NK-92 (cell line): ENCODE results near the gene ATP6V0A4.
"Not testable (repeated sequence)": the region's sequence is repeated elsewhere in the genome, so short reads cannot be mapped to it uniquely, and the experiment has no call there.

Source experiments
- DNase-seq: peaks from one replicate; lab custom pipeline; 2025; ENCODE audit not compliant: unreplicated experiment; lab: John Stamatoyannopoulos, UW

Gene ATP6V0A4

GRCh38 chr7:138804618-138805017 is 6.6 kb upstream of the ATP6V0A4 start:
- no peak for DNase-seq

DNA sequence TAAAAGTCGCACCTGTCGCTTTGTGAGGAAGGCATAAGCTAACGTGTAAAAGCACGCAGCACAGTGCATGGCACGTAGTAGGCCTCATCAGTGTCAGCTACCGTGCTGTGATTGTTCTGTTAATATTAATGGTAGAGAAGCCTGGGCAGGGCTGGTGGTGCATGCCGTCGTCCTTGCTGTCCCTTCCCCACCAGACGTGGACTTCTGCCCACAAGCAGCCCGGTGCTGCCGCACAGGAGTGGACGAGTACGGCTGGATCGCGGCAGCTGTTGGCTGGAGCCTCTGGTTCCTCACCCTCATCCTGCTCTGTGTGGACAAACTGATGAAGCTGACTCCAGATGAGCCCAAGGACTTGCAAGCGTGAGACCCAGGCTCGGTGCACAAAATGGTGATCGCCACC is 4.7 kb upstream of the ATP6V0A4 start:
- DNase-seq = no peak

DNA sequence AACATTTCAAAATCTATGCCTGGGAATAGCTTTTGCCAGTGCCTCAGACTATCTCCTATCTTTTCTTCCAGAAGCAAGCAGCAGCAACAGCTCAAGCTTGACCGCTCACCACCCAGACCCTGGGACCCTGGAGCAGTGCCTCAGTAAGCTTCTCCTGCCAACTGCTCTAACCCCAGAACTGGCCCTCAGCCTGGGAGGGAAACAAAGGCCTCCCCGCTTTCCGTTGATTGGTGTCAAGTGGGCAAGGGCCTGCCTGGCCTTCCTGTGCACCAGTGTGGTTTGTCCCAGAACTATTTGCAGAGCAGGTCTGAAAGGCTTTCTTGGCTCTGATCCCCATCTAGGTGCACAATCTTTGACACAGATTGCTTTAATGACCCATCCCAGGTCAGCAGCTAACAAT is 3.3 kb upstream of the ATP6V0A4 start:
- DNase-seq = no peak

DNA sequence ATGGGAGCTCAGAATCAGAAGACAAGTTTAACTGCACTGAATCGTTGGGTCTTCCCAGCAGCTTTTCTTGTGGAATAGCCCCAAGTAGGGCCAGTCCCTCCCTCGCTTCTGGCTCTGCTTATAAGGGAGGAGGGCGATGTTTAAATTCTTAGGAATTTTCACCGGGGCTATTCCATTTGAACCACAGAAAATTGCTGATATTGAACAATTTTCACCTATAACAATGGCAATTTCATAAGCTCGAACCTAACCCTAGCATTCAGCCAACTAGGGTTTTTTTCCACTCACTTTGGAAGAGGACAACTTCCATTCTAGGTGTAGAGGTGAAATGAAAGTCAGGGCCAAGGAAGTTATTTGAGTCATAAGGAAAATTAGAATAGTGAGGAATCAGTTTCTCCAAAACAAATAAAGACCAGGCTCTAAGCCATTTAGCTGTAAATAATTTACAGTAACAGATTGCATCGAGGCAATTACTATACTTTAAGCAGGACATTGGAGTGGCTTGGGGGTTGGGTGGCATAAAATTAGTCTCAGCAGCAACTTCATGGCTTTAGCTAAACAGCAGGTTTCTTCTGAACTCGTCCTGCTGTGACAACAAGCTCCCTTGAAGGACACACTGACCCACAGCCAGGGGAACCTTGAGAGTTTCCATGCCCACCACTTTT is 1.5 kb upstream of the ATP6V0A4 start:
- DNase-seq = no peak

- no peak for DNase-seq
These were observed 840 bp upstream of the ATP6V0A4 start for GRCh38 chr7:138798836-138799235.

DNA sequence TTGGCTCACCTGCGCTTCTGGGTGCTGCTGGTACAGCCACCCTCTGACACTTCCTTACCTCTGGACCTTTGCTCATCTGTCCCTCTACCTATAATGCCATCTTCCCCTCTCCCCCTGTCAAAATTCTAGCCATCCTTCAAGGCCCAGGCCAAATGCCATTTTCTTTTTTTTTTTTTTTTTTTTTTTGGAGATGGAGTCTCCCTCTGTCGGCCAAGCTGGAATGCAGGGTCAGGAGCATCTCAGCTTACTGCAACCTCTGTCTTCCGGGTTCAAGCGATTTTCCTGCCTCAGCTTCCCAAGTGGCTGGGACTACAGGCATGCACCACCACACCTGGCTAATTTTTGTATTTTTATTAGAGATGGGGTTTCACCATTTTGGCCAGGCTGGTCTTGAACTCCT is 950 bp downstream of the ATP6V0A4 start:
- DNase-seq = not testable (repeated sequence)

DNA sequence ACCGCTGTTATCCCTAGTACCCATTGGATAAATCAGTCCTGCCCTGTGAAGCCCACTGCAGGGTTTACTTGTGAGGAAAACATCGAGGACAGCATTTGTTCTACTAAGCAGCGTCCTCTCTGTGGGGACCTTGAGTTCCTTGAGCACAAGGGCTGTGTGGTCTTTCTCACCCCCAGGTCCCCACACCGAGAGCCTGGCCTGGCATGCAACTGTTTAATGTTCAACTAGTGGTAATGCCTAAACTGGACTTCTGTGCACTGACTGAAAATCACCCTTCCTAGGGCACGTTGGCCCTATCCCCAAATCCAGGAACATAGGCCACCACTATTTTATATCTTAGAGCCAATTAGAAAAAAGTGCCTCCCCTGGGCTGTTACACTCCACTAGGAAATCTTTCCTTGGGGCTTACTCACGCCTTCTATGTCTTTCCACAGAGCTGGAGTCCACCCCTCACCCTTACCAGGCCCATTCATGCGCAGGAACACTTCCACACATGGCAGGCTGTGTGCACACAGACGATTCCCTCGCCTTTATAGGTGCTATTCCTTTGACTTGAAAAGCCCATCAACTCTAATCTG is 1.9 kb downstream of the ATP6V0A4 start:
- no peak for DNase-seq

- DNase-seq = no peak
These were observed 12.2 kb downstream of the ATP6V0A4 start for GRCh38 chr7:138785587-138786437.

GRCh38 chr7:138784692-138785091 is 13.3 kb downstream of the ATP6V0A4 start:
- no peak for DNase-seq

DNA sequence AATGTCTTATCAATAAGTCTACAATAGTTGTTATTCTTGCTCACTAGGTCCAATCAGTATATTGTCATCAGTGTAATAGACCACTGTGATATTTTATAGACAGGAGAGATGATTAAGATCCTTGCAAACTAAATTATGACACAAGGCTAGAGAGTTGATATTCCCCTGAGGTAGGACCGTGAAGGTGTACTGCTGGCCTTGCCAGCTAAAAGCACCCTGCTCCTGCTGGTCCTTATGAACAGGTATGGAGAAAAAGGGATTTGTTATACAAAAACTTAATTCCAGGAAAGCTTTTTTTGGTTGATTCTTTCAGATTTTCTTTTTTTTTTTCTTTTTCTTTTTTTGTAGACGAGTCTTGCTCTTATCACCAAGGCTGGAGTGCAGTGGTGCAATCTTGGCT is 17.0 kb downstream of the ATP6V0A4 start:
- DNase-seq = no peak

GRCh38 chr7:138776166-138776833 is 21.7 kb downstream of the ATP6V0A4 start:
- no peak for DNase-seq

- DNase-seq = no peak
These were observed 24.2 kb downstream of the ATP6V0A4 start for GRCh38 chr7:138773817-138774216.

GRCh38 chr7:138773176-138773575 is 24.8 kb downstream of the ATP6V0A4 start:
- DNase-seq = no peak

DNA sequence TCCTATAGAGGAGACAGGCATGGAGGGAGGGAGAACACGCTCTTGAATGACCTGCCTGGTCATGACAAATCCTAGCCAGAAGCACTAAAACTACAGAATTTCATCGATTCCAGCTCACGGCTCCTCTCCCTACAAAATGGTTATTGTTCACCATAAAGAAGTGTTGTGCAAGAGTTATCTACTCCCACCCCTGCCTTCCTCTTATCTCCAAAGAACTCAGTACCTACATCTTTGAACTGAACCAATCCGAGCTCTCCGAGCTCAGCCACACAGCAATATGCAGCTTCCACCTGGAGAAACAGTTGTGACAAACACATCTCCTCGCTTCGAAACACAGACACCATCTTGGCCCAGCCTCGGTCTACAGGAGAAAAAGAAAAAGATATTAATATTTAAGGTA is 27.1 kb downstream of the ATP6V0A4 start:
- no peak for DNase-seq

GRCh38 chr7:138768241-138768640 is 29.8 kb downstream of the ATP6V0A4 start:
- DNase-seq = no peak

GRCh38 chr7:138756591-138757242 is 41.3 kb downstream of the ATP6V0A4 start:
- no peak for DNase-seq

- no peak for DNase-seq
These were observed 42.0 kb downstream of the ATP6V0A4 start for GRCh38 chr7:138755842-138756590.

DNA sequence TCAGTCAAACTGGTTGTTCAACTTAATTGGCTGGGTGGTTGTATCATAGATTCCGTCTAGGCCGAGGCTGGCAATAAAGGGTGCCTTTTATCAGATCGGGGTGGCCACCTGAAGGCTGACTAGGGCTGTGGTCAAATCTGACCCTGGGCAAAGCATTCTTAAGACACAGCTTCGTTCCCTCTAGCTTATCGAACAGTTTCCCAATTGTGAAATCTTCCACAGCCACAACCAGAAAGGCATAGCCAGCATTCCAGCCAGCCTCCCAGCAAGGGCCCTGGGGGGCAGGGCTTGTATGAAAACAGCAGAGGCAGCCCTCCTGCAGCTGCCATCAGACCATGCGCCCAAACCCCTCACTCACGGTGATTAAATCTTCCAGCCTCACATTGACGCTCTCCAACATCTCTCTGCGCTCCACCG is 42.7 kb downstream of the ATP6V0A4 start:
- DNase-seq = no peak

DNA sequence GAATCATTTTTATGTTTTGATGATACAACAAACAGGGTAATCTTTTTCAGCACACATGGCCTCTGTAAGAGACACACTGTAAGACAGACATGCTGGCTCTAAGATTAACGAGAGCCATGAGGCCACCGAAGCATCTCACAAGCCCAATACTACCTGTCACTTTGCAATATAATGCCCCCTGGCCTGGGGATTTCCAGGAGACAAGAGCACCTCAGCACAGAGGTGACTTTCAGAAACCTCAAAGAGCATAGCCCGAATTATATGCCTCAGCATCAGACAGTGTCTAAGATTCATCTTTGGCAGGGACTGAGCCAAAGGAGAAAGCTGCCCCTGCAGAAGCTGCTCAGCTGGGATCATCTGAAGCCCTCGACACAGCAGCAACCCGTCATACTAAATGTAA is 44.4 kb downstream of the ATP6V0A4 start:
- no peak for DNase-seq

DNA sequence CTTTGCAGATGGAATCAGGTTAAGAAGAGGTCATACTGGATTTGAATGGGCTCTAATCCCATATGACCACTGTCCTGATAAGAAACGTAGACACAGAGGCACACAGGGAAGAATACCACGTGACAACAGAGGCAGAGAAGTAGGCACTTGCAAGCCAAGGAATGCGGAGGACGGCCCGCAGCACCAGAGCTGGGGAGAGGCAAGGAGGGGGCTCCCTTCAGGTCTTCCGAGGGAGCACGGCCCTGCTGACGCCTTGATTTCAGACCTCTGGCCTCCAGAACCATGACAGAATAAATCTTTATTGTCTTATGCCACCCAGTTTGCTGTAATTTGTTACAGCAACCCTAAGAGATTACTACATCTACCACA is 44.9 kb downstream of the ATP6V0A4 start:
- DNase-seq = no peak
